NCI-H187 treated with DMSO at 0.1 percent for 48 hours (cell line): ENCODE results near the gene ADAMTS17.
"Not testable (repeated sequence)": the region's sequence is repeated elsewhere in the genome, so short reads cannot be mapped to it uniquely, and the experiment has no call there.

Experiments used
- DNase-seq: peaks from one replicate; lab custom pipeline; 2025; lab: John Stamatoyannopoulos, UW

The ADAMTS17 gene

DNA sequence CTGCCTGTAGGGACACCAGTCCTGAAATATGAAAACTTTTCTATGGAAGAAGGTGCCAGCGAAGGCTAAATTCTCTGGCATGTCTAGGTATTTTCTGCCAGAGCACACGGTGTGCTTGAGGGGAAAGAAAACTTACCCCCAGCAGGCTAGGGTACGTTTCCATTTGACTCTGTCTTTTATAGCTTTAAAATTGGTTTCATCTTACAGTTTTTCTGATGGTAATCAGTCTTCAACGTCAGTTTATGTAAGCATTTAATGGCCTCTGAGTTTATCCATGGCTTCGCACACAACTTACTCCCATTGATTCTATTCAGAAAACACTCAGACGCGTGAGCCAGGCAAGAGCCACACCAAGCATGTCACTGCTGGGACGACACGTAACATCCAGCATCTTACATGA, 249.7 kb downstream of the ADAMTS17 start:
- DNase-seq, result no peak

DNA sequence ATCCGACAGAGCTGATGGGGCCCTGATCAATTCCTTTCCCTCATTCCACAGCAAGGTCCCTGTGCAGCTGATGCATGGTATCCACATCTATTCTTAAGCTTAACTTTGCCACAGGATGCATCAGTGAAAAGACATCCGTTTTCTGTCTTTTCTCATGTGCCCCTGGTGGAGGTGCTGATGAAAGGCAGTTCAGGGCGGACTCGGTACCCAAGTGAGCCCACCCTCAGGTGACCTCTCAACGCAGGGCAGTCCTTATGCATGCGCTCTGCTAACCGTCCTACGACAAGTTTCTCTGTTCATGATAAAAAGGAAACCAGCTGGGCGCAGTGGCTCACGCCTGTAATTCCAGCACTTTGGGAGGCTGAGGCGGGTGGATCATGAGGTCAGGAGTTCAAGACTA, 251.4 kb downstream of the ADAMTS17 start:
- DNase-seq, result no peak

DNA sequence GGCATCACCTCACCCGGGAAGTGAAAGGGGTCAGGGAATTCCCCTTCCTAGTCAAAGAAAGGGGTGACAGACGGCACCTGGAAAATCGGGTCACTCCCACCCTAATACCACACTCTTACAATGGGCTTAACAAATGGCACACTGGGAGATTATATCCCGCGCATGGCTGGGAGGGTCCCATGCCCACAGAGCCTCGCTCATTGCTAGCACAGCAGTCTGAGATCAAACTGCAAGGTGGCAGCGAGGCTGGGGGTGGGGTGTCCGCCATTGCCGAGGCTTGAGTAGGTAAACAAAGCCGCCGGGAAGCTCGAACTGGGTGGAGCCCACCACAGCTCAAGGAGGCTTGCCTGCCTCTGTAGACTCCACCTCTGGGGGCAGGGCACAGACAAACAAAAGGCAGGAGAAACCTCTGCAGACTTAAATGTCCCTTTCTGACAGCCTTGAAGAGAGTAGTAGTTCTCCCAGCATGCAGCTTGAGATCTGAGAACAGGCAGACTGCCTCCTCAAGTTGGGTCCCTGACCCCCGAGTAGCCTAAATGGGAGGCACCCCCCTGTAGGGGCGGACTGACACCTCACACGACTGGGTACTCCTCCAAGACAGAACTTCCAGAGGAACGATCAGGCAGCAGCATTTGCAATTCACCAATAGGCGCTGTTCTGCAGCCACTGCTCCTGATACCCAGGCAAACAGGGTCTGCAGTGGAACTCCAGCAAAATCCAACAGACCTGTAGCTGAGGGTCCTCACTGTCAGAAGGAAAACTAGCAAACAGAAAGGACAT, 257.5 kb downstream of the ADAMTS17 start:
- not testable (repeated sequence) for DNase-seq

DNA sequence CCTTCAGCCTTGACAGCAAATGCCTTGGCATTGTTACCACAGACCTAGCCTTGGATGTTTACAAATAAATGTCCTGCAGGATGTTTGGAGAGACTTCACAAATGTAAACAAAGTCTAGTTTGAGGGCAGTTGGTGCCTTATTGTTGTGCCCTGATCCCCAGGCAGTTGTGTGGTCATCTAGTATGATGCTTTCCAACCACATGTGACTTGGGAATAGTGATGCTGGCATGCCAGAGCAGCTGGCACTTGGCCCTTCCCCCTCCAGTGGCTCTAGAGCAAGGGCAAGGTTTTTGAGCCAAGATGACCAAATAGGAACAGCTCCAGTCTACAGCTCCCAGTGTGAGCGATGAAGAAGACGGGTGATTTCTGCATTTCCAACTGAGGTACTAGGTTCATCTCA, 258.2 kb downstream of the ADAMTS17 start:
- DNase-seq, result no peak

DNA sequence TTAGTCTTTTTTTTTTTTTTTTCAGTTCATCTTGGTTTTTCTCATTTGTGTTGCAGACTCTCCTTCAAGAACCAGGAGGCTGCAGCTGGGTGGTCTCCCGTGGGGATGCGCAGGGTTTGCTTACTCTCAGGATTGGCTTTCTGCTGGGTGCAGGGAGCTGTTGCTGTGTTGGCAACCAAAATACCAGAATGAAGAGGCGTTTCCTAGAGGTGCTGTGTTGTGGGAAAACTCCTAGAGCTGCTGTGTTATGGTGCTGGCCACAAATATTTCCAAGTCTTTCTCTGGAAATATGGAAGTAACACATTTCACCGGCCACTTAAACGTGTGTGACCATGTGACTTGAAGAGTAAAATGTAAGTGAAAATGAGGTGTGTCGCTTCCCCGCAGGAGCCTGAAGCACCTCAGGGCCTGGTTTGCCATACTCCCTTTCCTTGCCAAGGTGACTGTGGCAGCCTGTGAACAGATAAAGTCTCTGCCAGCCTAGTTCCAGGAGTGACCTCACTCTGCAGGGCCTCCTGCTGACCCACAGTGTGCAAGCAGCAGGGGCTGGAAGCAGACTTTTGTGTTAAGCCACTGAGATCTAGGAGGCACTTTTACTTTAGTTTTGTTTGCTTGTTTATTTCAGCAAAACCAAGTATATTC, 258.9 kb downstream of the ADAMTS17 start:
- no peak for DNase-seq

DNA sequence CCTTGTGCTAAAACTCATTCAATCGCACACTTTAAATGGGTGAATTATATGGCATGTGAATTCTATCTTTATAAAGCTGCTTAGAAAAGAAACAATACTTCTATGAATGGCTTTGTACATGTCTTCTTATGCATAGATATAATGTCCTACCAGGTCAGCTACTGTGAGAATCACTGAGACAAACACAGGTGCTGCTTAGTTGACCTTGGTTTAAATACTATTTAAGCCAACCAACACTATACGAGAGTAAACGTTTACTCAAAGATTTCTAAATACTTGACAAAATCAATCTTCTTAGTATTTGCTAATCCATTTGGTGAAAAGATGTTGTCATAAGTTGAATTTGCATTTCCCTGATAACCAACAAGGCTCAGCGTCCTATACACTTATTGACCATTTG, 260.3 kb downstream of the ADAMTS17 start:
- DNase-seq, result no peak

DNA sequence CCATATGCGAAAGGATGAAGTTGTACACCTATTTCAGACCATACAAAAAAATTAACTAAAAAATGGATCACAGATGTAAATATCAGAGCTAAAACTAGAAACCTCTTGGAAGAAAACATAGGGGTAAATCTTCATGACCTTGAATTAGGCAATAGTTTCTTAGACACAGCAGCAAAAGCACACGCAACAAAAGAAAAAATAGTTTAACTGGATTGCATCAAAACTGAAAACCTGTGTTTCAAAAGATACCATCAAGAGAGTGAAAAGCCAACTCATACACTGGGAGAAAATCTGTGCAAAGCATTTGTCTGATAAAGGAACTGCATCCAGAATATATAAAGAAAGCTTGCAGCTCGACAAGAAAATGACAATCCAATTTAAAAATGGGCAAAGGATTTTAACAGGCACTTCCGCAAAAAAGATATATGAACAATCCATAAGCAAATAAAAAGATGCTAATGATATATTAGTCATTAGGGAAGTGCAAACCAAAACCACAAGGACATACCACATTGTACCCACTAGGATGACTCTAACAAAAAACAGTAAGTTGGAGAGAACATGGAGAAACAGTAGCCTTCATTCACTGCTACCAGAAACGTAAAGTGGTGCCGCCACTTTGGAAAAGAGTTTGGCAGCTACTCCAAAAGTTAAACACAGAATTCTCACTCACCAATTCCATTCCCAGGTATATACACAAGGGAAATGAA, 263.1 kb downstream of the ADAMTS17 start:
- DNase-seq, result no peak

DNA sequence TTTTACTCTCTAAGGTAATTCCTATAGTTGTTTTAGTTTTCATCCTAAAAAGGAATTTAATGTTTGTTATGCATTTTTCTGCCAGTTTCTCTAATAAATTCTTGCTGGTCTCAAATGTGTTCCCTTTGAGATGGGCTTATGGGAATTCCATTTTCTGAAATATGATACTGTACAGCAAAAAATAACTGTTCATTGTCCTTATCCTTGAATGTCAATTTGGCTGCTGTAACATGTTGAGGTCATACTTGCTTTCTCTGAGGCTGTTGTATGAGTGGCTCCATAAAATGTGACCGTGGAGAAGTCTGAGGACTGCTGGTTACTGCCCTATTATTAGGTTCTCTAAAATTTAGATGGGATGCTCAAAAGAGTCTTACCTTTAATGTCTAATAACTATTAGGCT, 266.5 kb downstream of the ADAMTS17 start:
- DNase-seq, result no peak

DNA sequence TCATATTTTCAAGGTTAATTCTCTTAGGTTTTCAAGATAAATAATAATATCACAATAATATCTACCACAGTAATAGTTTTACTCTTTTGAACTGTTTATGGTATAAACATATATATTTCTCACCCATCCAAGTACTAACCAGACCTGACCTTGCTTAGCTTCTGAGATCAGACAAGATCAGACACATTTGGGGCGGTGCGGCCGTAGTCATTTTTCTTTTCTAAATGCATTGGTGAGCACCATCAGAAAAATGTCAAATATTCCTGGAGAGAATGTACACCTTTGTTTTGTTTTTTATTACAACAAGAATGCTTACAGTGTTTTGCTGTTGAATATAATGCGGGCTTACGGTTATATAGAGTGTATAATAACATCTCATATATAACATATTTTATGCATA, 267.8 kb downstream of the ADAMTS17 start:
- no peak for DNase-seq

DNA sequence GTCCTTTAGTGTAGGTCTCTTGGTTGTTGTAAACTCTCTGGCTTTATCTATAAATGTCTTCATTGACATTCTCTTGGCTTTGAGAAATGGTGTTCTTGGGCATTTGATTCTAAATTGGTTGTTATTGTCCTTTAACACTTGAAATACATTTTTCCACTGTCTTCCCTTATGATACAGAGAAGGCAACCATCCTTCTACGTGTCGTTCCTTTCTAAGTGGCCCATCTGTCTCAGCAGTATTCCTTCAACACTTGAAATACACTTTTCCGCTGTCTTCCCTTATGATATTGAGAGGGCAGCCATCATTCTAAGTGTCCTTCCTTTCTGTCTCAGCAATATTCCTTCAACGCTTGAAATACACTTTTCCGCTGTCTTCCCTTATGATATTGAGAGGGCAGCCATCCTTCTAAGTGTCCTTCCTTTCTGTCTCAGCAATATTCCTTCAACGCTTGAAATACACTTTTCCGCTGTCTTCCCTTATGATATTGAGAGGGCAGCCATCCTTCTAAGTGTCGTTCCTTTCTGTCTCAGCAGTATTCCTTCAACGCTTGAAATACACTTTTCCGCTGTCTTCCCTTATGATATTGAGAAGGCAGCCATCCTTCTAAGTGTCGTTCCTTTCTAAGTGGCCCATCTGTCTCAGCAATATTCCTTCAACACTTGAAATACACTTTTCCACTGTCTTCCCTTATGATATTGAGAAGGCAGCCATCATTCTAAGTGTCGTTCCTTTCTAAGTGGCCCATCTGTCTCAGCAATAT, 275.1 kb downstream of the ADAMTS17 start:
- not testable (repeated sequence) for DNase-seq

DNA sequence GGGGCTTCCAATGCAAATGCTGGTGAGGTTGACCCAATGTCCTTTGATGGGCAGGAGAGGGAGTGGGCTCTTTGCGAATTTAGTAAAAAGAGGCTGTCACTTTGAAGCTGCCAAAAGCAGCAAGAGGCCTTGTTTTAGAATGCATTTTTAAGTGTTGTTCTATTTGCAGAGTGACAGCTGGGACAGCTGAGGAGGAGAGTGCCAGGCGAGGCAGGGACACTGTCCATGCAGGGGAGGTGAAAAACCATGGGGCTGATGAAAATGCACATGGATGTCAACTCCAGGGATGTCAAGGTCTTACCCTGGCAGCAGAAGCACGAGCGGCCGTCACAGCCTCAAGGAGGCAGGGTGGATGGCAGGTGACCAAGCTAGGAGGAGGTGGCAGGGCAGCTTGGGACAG, 279.8 kb downstream of the ADAMTS17 start:
- no peak for DNase-seq

DNA sequence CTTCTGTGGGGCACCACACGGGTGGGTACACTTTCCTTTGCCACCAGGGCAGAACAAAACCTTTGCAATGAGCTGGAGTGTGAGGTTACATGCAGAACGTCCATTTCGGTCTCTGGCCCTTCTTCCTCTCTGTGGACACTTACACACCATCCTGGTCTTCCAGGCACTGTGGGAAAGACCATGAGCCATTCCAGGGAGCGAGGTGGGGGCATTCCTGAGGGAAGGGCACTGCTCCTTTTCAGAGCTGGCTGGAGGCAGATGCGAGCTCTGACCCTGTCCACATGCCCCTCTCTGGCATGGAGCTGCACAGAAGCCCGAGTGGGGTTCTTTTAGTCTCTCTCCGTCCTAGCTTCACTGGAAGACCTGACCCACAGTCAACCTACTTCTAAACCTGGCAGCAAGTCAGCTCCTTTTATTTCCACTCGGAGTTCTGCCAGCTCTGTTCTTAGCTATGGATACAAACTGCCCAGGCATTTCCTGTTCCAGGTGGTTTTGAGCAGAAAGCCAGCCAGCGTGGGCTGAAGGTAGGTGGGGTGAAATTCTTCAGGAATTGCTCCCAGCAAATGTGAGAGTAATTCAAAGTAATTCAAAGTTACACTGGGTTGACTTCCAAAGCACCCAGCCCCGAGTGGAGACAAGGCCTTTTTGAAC, 281.4 kb downstream of the ADAMTS17 start:
- DNase-seq, result no peak

DNA sequence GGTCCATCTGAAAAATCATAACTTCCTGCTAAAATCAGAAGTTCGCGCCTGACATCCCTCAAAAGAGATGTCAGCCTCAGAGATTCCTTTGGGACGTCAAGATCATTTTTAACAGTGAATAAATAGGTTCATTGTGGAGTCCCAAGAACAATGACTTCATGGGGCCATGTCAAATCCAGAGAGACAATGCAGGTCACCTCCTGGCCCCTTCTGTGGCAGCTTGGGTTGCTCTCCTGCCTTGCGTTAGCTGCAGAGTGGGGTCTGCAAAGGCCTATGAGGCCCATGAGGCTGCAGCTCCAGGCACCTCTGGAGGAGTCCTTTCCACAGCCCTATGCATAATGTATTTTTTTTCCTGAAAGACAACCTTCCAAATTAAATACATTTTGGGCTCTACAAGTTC, 282.3 kb downstream of the ADAMTS17 start:
- DNase-seq, result no peak

DNA sequence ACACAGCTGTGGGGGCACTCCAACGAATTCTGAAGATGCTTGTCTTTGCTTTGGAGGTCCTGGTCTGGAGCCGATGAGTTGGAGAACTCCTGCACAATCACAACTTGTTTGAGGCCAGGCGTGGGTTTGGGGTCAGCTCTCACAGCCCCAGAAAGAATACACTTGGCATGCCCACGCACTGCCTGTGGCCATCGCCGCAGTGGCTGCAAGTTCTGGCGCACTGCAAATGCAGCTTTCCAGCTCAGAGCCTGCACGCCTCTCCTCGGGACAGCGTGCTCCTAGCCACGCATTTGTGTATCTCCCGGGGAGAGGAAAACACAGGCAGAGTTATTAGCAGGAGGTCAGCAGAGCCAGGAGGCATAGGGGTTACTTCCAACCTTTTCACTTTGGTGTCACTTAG, 282.7 kb downstream of the ADAMTS17 start:
- no peak for DNase-seq

DNA sequence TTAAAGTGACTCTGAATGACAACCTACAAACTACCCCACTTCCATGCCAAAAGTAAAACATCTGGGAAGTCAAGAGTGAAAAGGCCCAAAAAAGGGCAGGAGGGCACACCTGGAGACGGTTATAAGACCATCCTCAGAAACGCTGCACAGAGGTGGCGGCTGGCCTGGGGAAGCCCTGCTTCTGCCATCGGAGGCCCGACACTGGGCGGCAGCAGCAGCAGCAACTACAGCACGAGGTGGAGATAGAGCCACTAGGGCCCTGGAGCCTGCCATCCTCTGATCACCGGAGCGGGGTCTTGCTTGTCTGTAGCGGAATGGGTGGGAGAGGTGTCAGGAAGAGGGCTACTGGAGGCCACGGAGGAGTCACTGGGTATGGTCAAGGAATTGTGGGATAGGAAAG, 283.3 kb downstream of the ADAMTS17 start:
- DNase-seq, result no peak

DNA sequence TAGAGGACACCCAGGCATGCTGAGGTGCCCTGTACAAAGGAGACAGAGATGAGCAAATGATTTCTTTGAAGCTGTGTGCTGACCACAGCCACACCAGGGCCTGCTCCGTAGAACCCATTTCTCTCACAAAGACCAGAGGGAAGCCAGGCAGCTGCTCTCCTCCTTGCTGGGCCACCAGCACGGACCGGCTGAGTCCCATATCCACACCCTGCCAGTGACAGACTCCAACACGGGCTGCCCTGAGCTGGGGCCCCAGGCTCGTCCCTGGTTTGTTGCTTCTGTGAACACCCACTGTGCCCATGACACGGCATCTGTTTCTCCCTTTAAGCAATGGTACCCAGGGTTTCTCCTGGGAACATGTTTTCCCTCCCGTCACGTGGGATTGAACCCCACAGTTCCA, 284.5 kb downstream of the ADAMTS17 start:
- no peak for DNase-seq

DNA sequence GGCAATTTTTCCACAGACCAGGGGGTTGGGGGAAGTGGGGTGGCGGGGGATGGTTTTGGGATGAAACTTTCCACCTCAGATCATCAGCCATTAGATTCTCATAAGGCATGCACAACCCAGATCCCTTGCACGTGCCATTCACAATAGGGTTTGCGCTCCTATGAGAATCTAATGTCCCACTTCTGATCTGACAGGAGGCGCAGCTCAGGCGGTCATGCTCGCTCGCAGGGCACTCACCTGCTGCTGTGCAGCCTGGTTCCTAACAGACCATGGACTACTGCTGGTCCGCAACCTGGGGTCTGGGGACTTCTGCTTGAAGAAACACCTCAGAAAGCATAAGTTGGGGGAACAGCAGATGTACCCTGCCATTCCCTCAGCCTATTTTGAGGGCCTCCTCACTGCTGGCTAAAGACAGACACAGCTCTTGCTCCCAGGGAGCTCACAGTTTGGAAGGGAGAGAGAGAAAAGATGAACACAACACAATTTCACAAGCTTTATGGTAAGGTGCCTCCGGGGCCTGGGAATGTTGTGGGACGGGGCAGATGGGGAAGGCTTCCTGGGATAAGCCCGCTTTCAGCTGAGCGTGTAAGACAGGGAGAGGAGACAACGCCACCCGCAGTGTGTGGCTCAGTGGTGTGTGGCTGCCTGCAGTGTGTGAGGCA, 285.2 kb downstream of the ADAMTS17 start:
- DNase-seq, result no peak

DNA sequence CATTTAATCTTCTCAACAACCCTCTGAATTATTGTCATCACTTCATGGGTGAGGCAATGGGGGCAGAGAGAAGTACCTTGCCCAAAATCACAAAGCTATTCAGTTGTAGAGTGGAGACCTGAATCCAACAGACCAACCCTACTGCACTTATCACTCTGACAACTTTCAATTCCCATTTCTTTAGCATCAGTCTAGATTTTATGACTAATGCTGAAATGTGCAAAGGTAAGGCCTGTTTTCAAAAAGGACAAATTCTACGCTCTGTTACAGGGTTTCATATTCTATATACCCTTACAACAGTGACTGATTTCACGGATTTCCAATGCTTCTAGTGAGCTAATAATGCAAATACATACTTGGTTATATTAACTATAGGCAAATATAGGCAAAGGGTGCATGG, 286.0 kb downstream of the ADAMTS17 start:
- no peak for DNase-seq

DNA sequence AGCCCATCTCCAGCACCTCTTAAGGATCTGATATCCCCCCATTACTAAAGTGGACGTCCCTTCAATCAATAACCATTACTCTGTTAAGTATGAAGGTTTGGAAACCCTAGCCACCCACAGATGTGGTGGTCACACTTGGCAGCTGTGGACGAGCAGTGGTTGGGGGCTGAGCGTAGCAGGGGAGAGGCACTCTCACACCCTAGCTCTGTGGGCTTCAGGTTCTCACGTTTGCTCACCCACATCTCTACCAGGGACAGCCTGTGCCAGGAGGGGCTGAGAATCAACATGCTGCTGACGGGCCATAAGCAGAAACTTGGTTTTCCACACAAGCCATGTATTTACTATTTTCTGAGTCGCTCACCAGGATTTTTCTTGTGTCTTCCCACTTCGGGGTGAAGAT, 287.2 kb downstream of the ADAMTS17 start:
- no peak for DNase-seq

DNA sequence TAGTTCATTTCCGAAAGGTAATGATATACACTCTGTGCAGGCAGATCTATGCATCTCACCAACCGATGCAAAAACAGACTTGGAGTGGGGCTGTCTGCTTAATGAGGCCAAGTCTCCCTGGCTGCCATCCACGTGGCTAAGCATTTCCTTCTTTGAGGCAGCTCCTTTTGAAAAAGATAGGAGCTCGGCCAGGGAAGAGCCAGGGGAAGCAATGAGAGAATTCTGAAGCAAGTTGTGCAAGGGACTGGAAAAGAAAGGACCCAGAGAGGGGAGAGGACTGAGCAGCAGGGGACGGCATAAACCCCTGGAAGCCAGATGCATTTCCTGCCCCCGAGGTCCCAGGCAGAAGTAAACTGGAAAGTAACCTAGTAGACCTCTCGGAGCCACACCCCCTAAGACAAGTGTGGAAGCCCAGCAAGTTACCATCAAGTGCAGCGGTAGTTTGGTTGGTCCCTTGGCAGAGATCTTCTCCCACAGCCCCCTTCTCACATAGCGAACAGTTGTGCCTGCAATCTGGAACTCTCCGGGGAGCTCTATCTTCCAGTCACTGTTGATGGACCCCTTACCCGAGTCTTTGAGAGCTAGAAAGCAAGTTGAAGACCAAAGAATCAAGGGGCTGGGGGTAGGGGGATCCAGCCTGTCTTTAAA, 288.2 kb downstream of the ADAMTS17 start:
- DNase-seq, result no peak
